Neural cell (in vitro differentiated cells): ENCODE results near the gene GOLGA6L2. TPM values are rescaled to one million over a fixed set of nuclear protein-coding genes. Genes with fewer than 3 reads are reported as not detected.

ENCODE experiments used
- H2AFZ ChIP-seq: fragments of 200-600, 300-800 bp; sonication (generic), shearing (Covaris generic); 2 replicates; pipeline ENCODE4 v1.6.0; 2014; ENCODE audit warnings: low read depth, mild to moderate bottlenecking, antibody characterized with exemption, low read length, moderate library complexity
- H3F3A ChIP-seq: fragments of 200-600 bp; shearing (Covaris generic); 2 replicates; pipeline ENCODE4 v1.6.1; 2016; ENCODE audit warnings: mild to moderate bottlenecking, moderate library complexity, mixed read lengths, antibody characterized with exemption, low read length; ENCODE audit not compliant: insufficient read depth, poor library complexity, severe bottlenecking
- H3K27ac ChIP-seq: fragments of 200-600, 300-800 bp; sonication (generic), shearing (Covaris generic); 2 replicates; pipeline ENCODE4 v1.5.1; 2014; ENCODE audit warnings: mild to moderate bottlenecking, low read length, moderate library complexity
- H3K27me3 ChIP-seq: fragments of 300-800, 200-600 bp; sonication (generic), shearing (Covaris generic); 2 replicates; pipeline ENCODE4 v1.6.0; 2014; ENCODE audit warnings: mild to moderate bottlenecking, low read depth, low read length, moderate library complexity; ENCODE audit not compliant: insufficient read depth
- H3K36me3 ChIP-seq: fragments of 300-800, 200-600 bp; sonication (generic), shearing (Covaris generic); 2 replicates; pipeline ENCODE4 v1.5.1; 2014; ENCODE audit warnings: mild to moderate bottlenecking, antibody characterized with exemption, low read length, moderate library complexity; ENCODE audit not compliant: insufficient read depth
- H3K4me2 ChIP-seq: fragments of 300-800, 200-600 bp; sonication (generic), shearing (Covaris generic); 2 replicates; pipeline ENCODE4 v1.6.0; 2014; ENCODE audit warnings: mild to moderate bottlenecking, low read length
- H3K4me3 ChIP-seq: fragments of 300-800, 200-600 bp; sonication (generic), shearing (Covaris generic); 2 replicates; pipeline ENCODE4 v1.5.1; 2014; ENCODE audit warnings: mild to moderate bottlenecking, low read length, moderate library complexity
- H3K79me2 ChIP-seq: fragments of 200-600 bp; shearing (Covaris generic); replicated peaks from 2 replicates; pipeline ENCODE4 v1.6.0; 2014; ENCODE audit warnings: mild to moderate bottlenecking, low read length, moderate library complexity; ENCODE audit not compliant: insufficient read depth
- H3K9ac ChIP-seq: fragments of 300-800, 200-600 bp; sonication (generic), shearing (Covaris generic); 2 replicates; pipeline ENCODE4 v1.6.1; 2016; ENCODE audit warnings: mild to moderate bottlenecking, low read length, mixed read lengths
- H3K9me2 ChIP-seq: fragments of 200-600 bp; shearing (Covaris generic); 2 replicates; pipeline ENCODE4 v1.6.1; 2016; ENCODE audit warnings: mild to moderate bottlenecking, low read length, mixed read lengths; ENCODE audit not compliant: insufficient read depth
- H3K9me3 ChIP-seq: fragments of 200-600, 300-800 bp; sonication (generic), shearing (Covaris generic); 2 replicates; pipeline ENCODE4 v1.6.1; 2016; ENCODE audit warnings: mild to moderate bottlenecking, mixed run types, low read length, moderate library complexity, mixed read lengths
- H4K20me1 ChIP-seq: fragments of 200-600 bp; shearing (Covaris generic); 2 replicates; pipeline ENCODE4 v1.6.1; 2016; ENCODE audit warnings: mild to moderate bottlenecking, mixed run types; ENCODE audit not compliant: insufficient read depth
- CTCF ChIP-seq: fragments of 450-650 bp; IDR thresholded peaks from 2 replicates; pipeline ENCODE4 v1.5.1; 2014; ENCODE audit warnings: antibody characterized with exemption, mild to moderate bottlenecking, moderate library complexity; ENCODE audit not compliant: poor library complexity, severe bottlenecking
- EP300 ChIP-seq: fragments of 450-650 bp; conservative IDR thresholded peaks from 2 replicates; pipeline ENCODE4 v1.6.1; 2014; ENCODE audit warnings: antibody characterized with exemption, mild to moderate bottlenecking, moderate library complexity; ENCODE audit not compliant: poor library complexity, severe bottlenecking
- EZH2 ChIP-seq: fragments of 200-600, 300-800 bp; shearing (Covaris generic), sonication (generic); IDR thresholded peaks from 2 replicates; pipeline ENCODE4 v1.6.1; 2014; ENCODE audit warnings: antibody characterized with exemption, low read length, borderline replicate concordance, mild to moderate bottlenecking; ENCODE audit not compliant: insufficient read depth, poor library complexity, severe bottlenecking
- MXI1 ChIP-seq: fragments of 450-650 bp; conservative IDR thresholded peaks from 2 replicates; pipeline ENCODE4 v1.6.1; 2014; ENCODE audit warnings: antibody characterized with exemption, mild to moderate bottlenecking; ENCODE audit not compliant: poor library complexity, severe bottlenecking
- POLR2AphosphoS5 ChIP-seq: IDR thresholded peaks from 2 replicates; pipeline ENCODE4 v1.6.1; 2012
- RAD21 ChIP-seq: fragments of 450-650 bp; conservative IDR thresholded peaks from 2 replicates; pipeline ENCODE4 v1.6.1; 2014; ENCODE audit warnings: antibody characterized with exemption, mild to moderate bottlenecking, moderate library complexity
- REST ChIP-seq: IDR thresholded peaks from 2 replicates; pipeline ENCODE4 v1.6.1; 2012; ENCODE audit warnings: borderline replicate concordance
- SMC3 ChIP-seq: fragments of 450-650 bp; conservative IDR thresholded peaks from 2 replicates; pipeline ENCODE4 v1.6.1; 2014; ENCODE audit warnings: antibody characterized with exemption, mild to moderate bottlenecking, moderate library complexity; ENCODE audit not compliant: poor library complexity
- TAF1 ChIP-seq: IDR thresholded peaks from 2 replicates; pipeline ENCODE4 v1.6.1; 2012; ENCODE audit warnings: low read depth
- polyA minus RNA-seq: library from RNA; depleted of rRNA, polyadenylated mRNA; stranded (reverse); fragments of >200 nt; gene quantifications from 2 replicates; pipeline ENCODE4 v1.2.3, GENCODE V29; 2014
- polyA plus RNA-seq: library from polyadenylated mRNA; depleted of rRNA; stranded (reverse); fragments of >200 nt; gene quantifications from 2 replicates; pipeline ENCODE4 v1.2.3, GENCODE V29; 2014

GOLGA6L2 gene
- polyA plus RNA-seq (not detected in 2 replicates), polyA minus RNA-seq (not detected in 2 replicates)

DNA sequence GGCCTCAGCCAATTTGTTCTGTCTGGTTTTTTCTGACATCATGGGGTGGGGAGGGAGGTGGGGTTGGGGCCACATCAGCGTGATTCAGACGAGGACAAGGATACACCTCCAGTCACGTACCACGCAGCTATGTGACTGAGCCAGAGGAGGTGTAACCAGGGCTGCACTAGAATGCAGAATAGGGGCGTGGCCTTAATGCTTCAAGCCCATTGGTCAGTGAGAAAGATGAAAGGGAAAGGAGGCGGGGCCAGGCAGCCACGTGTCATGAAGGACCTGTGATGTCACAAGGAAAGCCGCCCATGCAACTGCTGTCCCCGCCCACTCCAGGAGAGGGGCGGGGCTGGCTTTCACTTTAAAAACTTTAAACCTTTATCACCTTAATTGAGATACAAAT is at the start of gene GOLGA6L2:
Gene GOLGA6L2, minus strand, starts transcription at position 137 of the 394 bp plus-strand sequence. Its CDS starts 62 bp downstream, at position 75.
- H3K79me2 ChIP-seq = no peaks in the 10 kb centered on the region
- no peak within 1 kb of the TSS for H2AFZ ChIP-seq
- H3K9me2 ChIP-seq = no peaks in the 10 kb centered on the region
- no peaks in the 10 kb centered on the region for H3K27me3 ChIP-seq
- H3K4me2 ChIP-seq = no peak within 1 kb of the TSS
- no peaks in the 10 kb centered on the region for H3F3A ChIP-seq
- no peak within 1 kb of the TSS for H3K4me3 ChIP-seq
- no peaks in the 10 kb centered on the region for H4K20me1 ChIP-seq
- H3K36me3 ChIP-seq = no peaks in the 10 kb centered on the region
- no peak within 1 kb of the TSS for H3K9ac ChIP-seq
- H3K9me3 ChIP-seq = no peaks in the 10 kb centered on the region
- H3K27ac ChIP-seq = no peak within 1 kb of the TSS
- TF ChIP-seq POLR2AphosphoS5 = no peak
- TF ChIP-seq TAF1 = no peak
- TF ChIP-seq RAD21 = no peak

- Histone ChIP-seq H3K9ac (no peak overlapping the region), H3K27ac (no peak overlapping the region), H2AFZ (no peak overlapping the region), H3K4me2 (no peak overlapping the region), H4K20me1 (no peaks in the 10 kb centered on the region), H3F3A (no peaks in the 10 kb centered on the region), H3K9me2 (no peaks in the 10 kb centered on the region), H3K9me3 (no peaks in the 10 kb centered on the region), H3K79me2 (no peaks in the 10 kb centered on the region), H3K4me3 (no peak overlapping the region), H3K27me3 (no peaks in the 10 kb centered on the region), H3K36me3 (no peaks in the 10 kb centered on the region)
- TF ChIP-seq MXI1 (no peak), EP300 (no peak), REST (no peak), EZH2 (no peak), RAD21 (no peak), POLR2AphosphoS5 (no peak), CTCF (no peak), SMC3 (no peak), TAF1 (no peak)
Measured at GRCh38 chr15:23484870-23485269, 37.8 kb upstream of the GOLGA6L2 start.

DNA sequence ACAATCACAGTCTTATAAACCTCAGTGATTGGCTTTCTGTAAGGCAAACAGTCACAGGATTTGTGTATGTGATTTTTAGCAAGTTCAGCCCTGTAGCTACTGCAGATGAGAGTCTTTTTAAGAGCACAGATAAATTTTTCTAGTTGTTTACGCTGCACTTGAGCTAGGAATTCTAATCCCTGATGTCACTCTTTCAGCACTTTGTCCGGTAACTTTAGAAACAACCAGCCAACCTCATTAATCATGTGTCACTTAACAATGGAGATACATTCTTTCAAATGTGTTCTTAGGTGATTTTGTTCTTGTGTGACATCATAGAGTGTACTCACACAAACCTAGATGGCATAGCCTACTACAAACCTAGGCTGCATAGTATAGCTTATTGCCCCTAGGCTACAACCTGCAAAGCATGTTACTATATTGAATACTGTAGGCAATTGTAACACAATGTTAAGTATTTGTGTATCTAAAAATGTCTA is 36.8 kb upstream of the GOLGA6L2 start:
- Histone ChIP-seq H3K4me2 (no peak overlapping the region), H3K9me3 (no peaks in the 10 kb centered on the region), H3F3A (no peaks in the 10 kb centered on the region), H3K27me3 (no peaks in the 10 kb centered on the region), H4K20me1 (no peaks in the 10 kb centered on the region), H3K36me3 (no peaks in the 10 kb centered on the region), H3K9ac (no peak overlapping the region), H3K27ac (no peak overlapping the region), H3K4me3 (no peak overlapping the region), H3K9me2 (no peaks in the 10 kb centered on the region), H3K79me2 (no peaks in the 10 kb centered on the region), H2AFZ (no peak overlapping the region)
- no peak for TF ChIP-seq REST
- no peak for TF ChIP-seq CTCF
- TF ChIP-seq MXI1 = no peak
- no peak for TF ChIP-seq TAF1
- TF ChIP-seq EP300 = no peak
